ENCODE measurements around the gene CNTNAP4.

GRCh38 chr16:76235426-76235825, 41.8 kb upstream of the CNTNAP4 start:
- TF ChIP-seq TAF1 (IDR thresholded peaks at IDR 0.05; ENCODE audit: borderline replicate concordance, insufficient read depth, low read length), result no peak
- TF ChIP-seq POLR2AphosphoS5 (IDR thresholded peaks at IDR 0.05; ENCODE audit: low read depth, low read length), result no peak
- no peak for TF ChIP-seq SIN3A (IDR thresholded peaks at IDR 0.05; ENCODE audit: borderline replicate concordance, insufficient read depth, low read length)
